ENCODE measurements around the gene SLC25A26. TPM values are rescaled to one million over a fixed set of nuclear protein-coding genes. Genes with fewer than 3 reads are reported as not detected.
A peak's percentile ranks its signal among the peaks of the same experiment; 100 is the strongest.

Gene SLC25A26
- total RNA-seq, 2 donors from 2014 or later: 19.1 to 22.4 TPM

DNA sequence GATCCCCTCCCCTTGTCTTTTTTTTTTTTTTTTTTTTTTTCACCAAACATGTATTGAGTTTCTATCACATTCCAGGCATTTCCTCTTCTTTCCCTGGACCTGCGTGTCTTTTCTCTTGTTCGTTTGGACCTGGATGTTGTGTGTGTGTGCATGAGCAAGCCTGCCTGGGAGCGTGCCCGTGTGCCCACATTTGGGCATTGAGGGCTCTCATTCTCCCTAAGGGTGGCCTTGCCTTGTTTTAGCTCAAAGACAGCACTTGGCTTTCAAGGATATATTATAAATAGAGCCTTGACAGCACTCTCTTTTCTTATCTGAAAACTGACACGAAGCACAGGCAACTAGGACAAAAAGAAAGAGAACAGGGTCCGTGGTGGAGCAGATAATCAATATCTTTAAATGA, 39.0 kb upstream of the SLC25A26 start:
- H3K27me3 ChIP-seq: no peaks in the 10 kb centered on the region
- H3K4me3 ChIP-seq: no peak overlapping the region
- peaks cover 0 to 33% of the 10 kb centered on the region in 2 donors for H3K4me1 ChIP-seq
- H3K27ac ChIP-seq: peak overlapping the region; percentile 59 to 78
- no peaks in the 10 kb centered on the region for H3K9me3 ChIP-seq
- no peak for DNase-seq (ENCODE audit: low spot score)
- no peak for TF ChIP-seq CTCF (IDR thresholded peaks at IDR 0.05)
- H3K36me3 ChIP-seq: no peaks in the 10 kb centered on the region

- Histone ChIP-seq H3K4me1 (peaks cover 0 to 33% of the 10 kb centered on the region in 2 donors), H3K27ac (peak overlapping the region; percentile 59 to 78), H3K36me3 (no peaks in the 10 kb centered on the region), H3K4me3 (no peak overlapping the region), H3K9me3 (no peaks in the 10 kb centered on the region), H3K27me3 (no peaks in the 10 kb centered on the region)
- no peak for DNase-seq (ENCODE audit: low spot score)
- TF ChIP-seq CTCF (IDR thresholded peaks at IDR 0.05): no peak
Observed at GRCh38 chr3:66182246-66182645, 38.6 kb upstream of the SLC25A26 start.

- TF ChIP-seq CTCF (IDR thresholded peaks at IDR 0.05): no peak
- DNase-seq (ENCODE audit: low spot score): no peak
- Histone ChIP-seq H3K27ac (peak overlapping the region in 1 of 2 donors; percentile 18), H3K4me1 (peaks cover 0 to 16% of the 10 kb centered on the region in 2 donors), H3K36me3 (no peaks in the 10 kb centered on the region), H3K4me3 (no peak overlapping the region), H3K9me3 (no peaks in the 10 kb centered on the region), H3K27me3 (no peaks in the 10 kb centered on the region)
Observed at GRCh38 chr3:66186545-66186944, 34.3 kb upstream of the SLC25A26 start.

GRCh38 chr3:66195347-66195783, 25.4 kb upstream of the SLC25A26 start:
- no peak for DNase-seq (ENCODE audit: low spot score)
- Histone ChIP-seq H3K36me3 (no peaks in the 10 kb centered on the region), H3K27me3 (no peaks in the 10 kb centered on the region), H3K4me1 (peaks cover 0 to 3% of the 10 kb centered on the region in 2 donors), H3K4me3 (peak overlapping the region; percentile 30 to 38), H3K27ac (peak overlapping the region in 1 of 2 donors; percentile 82), H3K9me3 (no peaks in the 10 kb centered on the region)
- no peak for TF ChIP-seq CTCF (IDR thresholded peaks at IDR 0.05)

- TF ChIP-seq CTCF (IDR thresholded peaks at IDR 0.05): peak; percentile 25 to 52
- no peak overlapping the region for H3K27ac ChIP-seq
- no peaks in the 10 kb centered on the region for H3K36me3 ChIP-seq
- H3K4me1 ChIP-seq: peaks cover 0 to 3% of the 10 kb centered on the region in 2 donors
- H3K9me3 ChIP-seq: no peaks in the 10 kb centered on the region
- no peak for DNase-seq (ENCODE audit: low spot score)
- H3K27me3 ChIP-seq: no peaks in the 10 kb centered on the region
- H3K4me3 ChIP-seq: no peak overlapping the region
Observed at GRCh38 chr3:66196633-66197032, 24.2 kb upstream of the SLC25A26 start.

GRCh38 chr3:66198437-66199088, 22.2 kb upstream of the SLC25A26 start:
- TF ChIP-seq CTCF (IDR thresholded peaks at IDR 0.05): no peak
- no peak for DNase-seq (ENCODE audit: low spot score)
- H3K36me3 ChIP-seq: no peaks in the 10 kb centered on the region
- H3K4me1 ChIP-seq: peaks cover 0 to 3% of the 10 kb centered on the region in 2 donors
- no peaks in the 10 kb centered on the region for H3K9me3 ChIP-seq
- no peaks in the 10 kb centered on the region for H3K27me3 ChIP-seq
- H3K27ac ChIP-seq: no peak overlapping the region
- H3K4me3 ChIP-seq: no peak overlapping the region
